Psoas muscle (tissue), 8 donors: ENCODE results near the gene RELT. TPM values are rescaled to one million over a fixed set of nuclear protein-coding genes. Genes with fewer than 3 reads are reported as not detected.

Source experiments
- ATAC-seq, 4 donors: fragments of 200-7000 bp; cut with Tn5 transposase; one replicate each; pipeline ENCODE4 v1.9.1; 2020; ENCODE audit warnings: moderate library complexity in 3 of 4, mild to moderate bottlenecking in 2 of 4
- DNase-seq, 2 donors: peaks; one replicate each; pipeline ENCODE4 v3.0.0-alpha.2; 2020
- H3K27ac ChIP-seq: fragments of 200-600 bp; one replicate; pipeline ENCODE4 v1.8.0; 2022
- H3K27me3 ChIP-seq, 3 donors: fragments of 200-600 bp in 1 of 3; one replicate each; pipeline versions ENCODE4 v1.6.1 to v1.8.0; 2013 to 2022; ENCODE audit warnings: low read length in 2 of 3, mild to moderate bottlenecking in 2 of 3, moderate library complexity in 1 of 3; ENCODE audit not compliant: insufficient read depth in 3 of 3
- H3K36me3 ChIP-seq, 2 donors: fragments of 200-600 bp in 1 of 2; one replicate each; pipeline versions ENCODE4 v1.6.1 to v1.8.0; 2013 to 2022; ENCODE audit warnings: low read depth in 1 of 2, mild to moderate bottlenecking in 1 of 2, moderate library complexity in 1 of 2; ENCODE audit not compliant: insufficient read depth in 1 of 2
- H3K4me1 ChIP-seq: fragments of 200-600 bp; one replicate; pipeline ENCODE4 v1.8.0; 2022
- H3K4me3 ChIP-seq: fragments of 200-600 bp; one replicate; pipeline ENCODE4 v1.8.0; 2022; ENCODE audit warnings: mild to moderate bottlenecking
- H3K9me3 ChIP-seq: fragments of 200-600 bp; one replicate; pipeline ENCODE4 v1.8.0; 2022
- WGBS, 3 donors: extraction: QIAGEN DNeasy Blood & Tissue Kit; methylation state at CpG; one replicate each; pipeline versions ENCODE4 v1.1.6 to v1.1.7; 2013; 5-methylcytosine and 5-hydroxymethylcytosine counted together
- intact Hi-C, 2 donors: fragments of 100-400 bp; cut with DNase I; formaldehyde crosslinking; loops; one replicate each; pipeline versions ENCODE4 v1.11.0 to v1.14.2; 2022
- polyA plus RNA-seq, 3 donors: library from polyadenylated mRNA; stranded (reverse); fragments of 200-250 nt; gene quantifications; one replicate each; pipeline ENCODE4 v1.2.3, GENCODE V29; 2013
- total RNA-seq, 4 donors: library from RNA; stranded (reverse); fragmentation: NEBNext Ultra II Directional in 2 of 4; extraction: Animal tissue kit (Norgen Biotek cat#: 25700) in 2 of 4; gene quantifications; one replicate each; pipeline versions ENCODE4 v1.2.1 to v1.2.4, GENCODE V29; 2021 to 2023
- TF ChIP-seq, protein P1 (sequence below): fragments of 200-600 bp; IDR thresholded peaks from one replicate; pipeline ENCODE4 v1.8.0; 2022; ENCODE audit warnings: antibody characterized with exemption
- donor health status: healthy with polysubstance abuse.
- donor health status: DM: no; HTN: no; CAD: no; lungs with moderate emphysema.
- donor health status: Bipolar disorder and iron deficiency.
- donor health status: healthy.
- donor health status: DM: yes; HTN: yes; CAD: no.
- donor health status: DM: no; HTN: no; CAD: no.
- donor health status: DM: no; HTN: no; CAD: no.
- donor health status: DM: yes; HTN: yes; CAD: no.

Gene RELT
- total and polyA plus RNA-seq, 7 donors = 4.9 to 33.0 (median 15.5) TPM

DNA sequence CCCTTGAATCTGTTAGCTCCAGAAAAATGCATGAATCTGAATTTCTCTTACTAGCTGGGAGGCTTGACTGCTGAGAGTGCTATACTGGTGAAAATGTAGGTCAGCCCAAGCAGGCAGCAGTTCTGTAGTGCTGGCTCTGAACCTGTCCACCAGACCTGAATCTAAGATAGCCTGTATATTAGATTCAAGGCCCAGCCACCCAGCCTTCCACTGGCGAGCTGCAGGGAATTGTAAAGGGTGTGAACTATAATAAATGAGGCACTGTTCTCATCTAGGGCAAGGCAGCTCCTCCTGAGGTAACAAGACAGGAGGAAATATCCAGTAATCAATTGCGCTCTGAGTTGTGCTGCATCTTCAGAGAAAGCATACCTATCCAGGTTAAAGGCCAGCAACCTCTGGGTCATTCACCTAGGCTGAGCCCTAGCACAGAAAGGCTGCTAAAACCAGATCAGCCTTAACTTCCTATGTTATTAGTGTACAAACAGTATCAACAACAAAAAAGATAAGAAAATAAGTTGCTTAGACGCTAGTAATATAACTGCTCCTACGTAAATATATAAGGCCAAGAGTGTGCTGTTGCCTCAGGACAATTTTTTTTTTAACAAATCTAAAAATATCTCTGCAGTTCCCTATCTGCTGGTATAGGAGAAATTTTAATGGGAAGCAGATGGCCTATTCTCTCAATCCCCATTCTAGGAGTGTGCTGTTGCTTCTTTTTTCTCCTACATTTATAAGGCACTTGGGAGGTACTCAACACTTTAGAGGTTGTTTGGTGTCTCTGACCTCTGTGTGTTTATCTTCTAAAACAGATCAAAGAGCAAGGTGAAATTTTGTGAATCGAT, 63.0 kb downstream of the RELT start:
- DNase-seq = no peak
- no peaks in the 10 kb centered on the region for H3K27me3 ChIP-seq
- H3K4me3 ChIP-seq = no peak overlapping the region
- H3K27ac ChIP-seq = no peak overlapping the region
- H3K36me3 ChIP-seq = no peaks in the 10 kb centered on the region
- peaks cover 22% of the 10 kb centered on the region for H3K4me1 ChIP-seq
- intact Hi-C loops = no loop called here
- TF ChIP-seq, protein P1, sequence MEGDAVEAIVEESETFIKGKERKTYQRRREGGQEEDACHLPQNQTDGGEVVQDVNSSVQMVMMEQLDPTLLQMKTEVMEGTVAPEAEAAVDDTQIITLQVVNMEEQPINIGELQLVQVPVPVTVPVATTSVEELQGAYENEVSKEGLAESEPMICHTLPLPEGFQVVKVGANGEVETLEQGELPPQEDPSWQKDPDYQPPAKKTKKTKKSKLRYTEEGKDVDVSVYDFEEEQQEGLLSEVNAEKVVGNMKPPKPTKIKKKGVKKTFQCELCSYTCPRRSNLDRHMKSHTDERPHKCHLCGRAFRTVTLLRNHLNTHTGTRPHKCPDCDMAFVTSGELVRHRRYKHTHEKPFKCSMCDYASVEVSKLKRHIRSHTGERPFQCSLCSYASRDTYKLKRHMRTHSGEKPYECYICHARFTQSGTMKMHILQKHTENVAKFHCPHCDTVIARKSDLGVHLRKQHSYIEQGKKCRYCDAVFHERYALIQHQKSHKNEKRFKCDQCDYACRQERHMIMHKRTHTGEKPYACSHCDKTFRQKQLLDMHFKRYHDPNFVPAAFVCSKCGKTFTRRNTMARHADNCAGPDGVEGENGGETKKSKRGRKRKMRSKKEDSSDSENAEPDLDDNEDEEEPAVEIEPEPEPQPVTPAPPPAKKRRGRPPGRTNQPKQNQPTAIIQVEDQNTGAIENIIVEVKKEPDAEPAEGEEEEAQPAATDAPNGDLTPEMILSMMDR = no peak
- H3K9me3 ChIP-seq = no peaks in the 10 kb centered on the region
- ATAC-seq = peak in 1 of 4 donors; percentile 56
- WGBS, 3 donors = 72 to 87% (median 76%) methylated on average over 5 of the region's 5 CpGs

- DNase-seq = no peak
- TF ChIP-seq, protein P1 = no peak
- Histone ChIP-seq H3K27ac (no peak overlapping the region), H3K4me3 (no peak overlapping the region), H3K4me1 (peaks cover 11% of the 10 kb centered on the region), H3K9me3 (no peaks in the 10 kb centered on the region), H3K36me3 (no peaks in the 10 kb centered on the region), H3K27me3 (no peaks in the 10 kb centered on the region)
- intact Hi-C loops = no loop called here
- no peak for ATAC-seq
These were observed 69.8 kb downstream of the RELT start for GRCh38 chr11:73445980-73446379.

DNA sequence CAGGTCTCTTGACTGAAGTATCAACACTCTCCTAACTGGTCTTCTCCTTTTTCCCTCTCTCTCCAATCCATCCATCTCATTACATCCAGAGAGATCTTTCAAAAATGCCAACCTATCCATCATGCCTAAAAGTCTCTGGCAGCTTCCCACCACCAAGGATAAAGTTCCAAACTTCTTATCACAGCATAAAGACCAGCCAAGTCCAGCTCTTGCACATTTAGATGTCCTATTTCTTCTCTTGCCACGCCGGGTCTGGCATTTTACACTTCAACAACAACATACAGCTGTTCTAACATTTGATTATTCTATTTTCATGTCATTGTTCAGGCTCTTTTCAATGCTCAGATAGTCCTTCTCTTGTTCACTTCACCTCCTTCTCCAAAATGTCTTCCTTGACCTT, 70.6 kb downstream of the RELT start:
- peak in 2 of 4 donors; percentile 19 to 27 for ATAC-seq
- H3K4me1 ChIP-seq = peaks cover 11% of the 10 kb centered on the region

More for the DNA sequence above, 70.6 kb downstream of the RELT start:
- TF ChIP-seq, protein P1 = no peak
- H3K36me3 ChIP-seq = no peaks in the 10 kb centered on the region
- no peaks in the 10 kb centered on the region for H3K27me3 ChIP-seq
- DNase-seq = no peak
- no peak overlapping the region for H3K4me3 ChIP-seq
- no peaks in the 10 kb centered on the region for H3K9me3 ChIP-seq
- intact Hi-C loops = no loop called here
- WGBS, 3 donors = 33 to 52% (median 37%) methylated on average over 2 of the region's 2 CpGs
- H3K27ac ChIP-seq = no peak overlapping the region

Other genes starting within 250 kb of the RELT start
- 10 to 100 TPM in 3 of 4 donors, 1 to 10 TPM in 1; 9.7 to 18.5 (median 15.1) TPM for gene FCHSD2, start 234.1 kb upstream of the RELT start, total RNA-seq
- 1 to 10 TPM; 5.7 to 9.6 (median 8.0) TPM for gene FCHSD2, start 234.1 kb upstream of the RELT start, polyA plus RNA-seq
- gene P2RY2, start 158.1 kb upstream of the RELT start, total RNA-seq = 10 to 100 TPM; 18.7 to 90.9 (median 43.8) TPM
- 10 to 100 TPM; 43.8 to 50.9 (median 44.9) TPM for gene P2RY2, start 158.1 kb upstream of the RELT start, polyA plus RNA-seq
- gene P2RY6, start 104.1 kb upstream of the RELT start, total RNA-seq = 1 to 10 TPM in 3 of 4 donors, under 1 TPM in 1; 0.96 to 2.5 (median 1.5) TPM
- gene P2RY6, start 104.1 kb upstream of the RELT start, polyA plus RNA-seq = 1 to 10 TPM in 2 of 3 donors, under 1 TPM in 1; 0.59 to 1.6 (median 1.2) TPM
- 10 to 100 TPM; 10.8 to 38.4 (median 15.5) TPM for gene ARHGEF17, start 68.1 kb upstream of the RELT start, total RNA-seq
- 1 to 10 TPM; 5.7 to 7.9 (median 6.9) TPM for gene ARHGEF17, start 68.1 kb upstream of the RELT start, polyA plus RNA-seq
- 10 to 100 TPM; 13.8 to 28.6 (median 21.2) TPM for gene FAM168A, start 221.7 kb downstream of the RELT start, total RNA-seq
- gene FAM168A, start 221.7 kb downstream of the RELT start, polyA plus RNA-seq = 10 to 100 TPM in 1 of 3 donors, 1 to 10 TPM in 2; 5.3 to 18.9 (median 6.3) TPM